Brain microvascular endothelial cell (primary cell): ENCODE results near the gene ACSF3.

Experiments
- DNase-seq: peaks from one replicate; pipeline ENCODE4 v3.0.0-alpha.2; 2020
- H3K27ac ChIP-seq: fragments of 250-450 bp; sonication (Bioruptor Pico); 2 replicates; pipeline ENCODE4 v1.5.1; 2020; ENCODE audit warnings: mild to moderate bottlenecking, moderate library complexity
- H3K27me3 ChIP-seq: fragments of 250-450 bp; sonication (Bioruptor Pico); replicated peaks from 2 replicates; pipeline ENCODE4 v1.5.1; 2020; ENCODE audit warnings: mild to moderate bottlenecking
- H3K36me3 ChIP-seq: fragments of 250-450 bp; sonication (Bioruptor Pico); replicated peaks from 2 replicates; pipeline ENCODE4 v1.5.1; 2020; ENCODE audit warnings: mild to moderate bottlenecking
- H3K4me3 ChIP-seq: 2 replicates; pipeline ENCODE4 v1.5.1; 2011; ENCODE audit warnings: low read depth, mild to moderate bottlenecking, control low read depth, low read length, moderate library complexity
- CTCF ChIP-seq: IDR thresholded peaks from 2 replicates; pipeline ENCODE4 v1.5.1; 2011; ENCODE audit warnings: low read depth, mild to moderate bottlenecking, moderate library complexity, low read length, control low read depth, inconsistent platforms; ENCODE audit errors: missing control alignments
- in situ Hi-C: cut with HindIII; loops from 2 replicates; pipeline ENCODE4 v1.10.0; 2017; ENCODE audit warnings: low sequenced_read_pairs, low pct_ligation_motif_present

Gene ACSF3

GRCh38 chr16:89050868-89051311, 42.8 kb upstream of the ACSF3 start:
- Histone ChIP-seq H3K4me3 (no peak overlapping the region), H3K27me3 (peaks cover 22% of the 10 kb centered on the region), H3K27ac (no peak overlapping the region), H3K36me3 (no peaks in the 10 kb centered on the region)
- in situ Hi-C loops, result no loop called here
- DNase-seq, result no peak
- TF ChIP-seq CTCF, result no peak

GRCh38 chr16:89051521-89052166, 42.0 kb upstream of the ACSF3 start:
- DNase-seq, result no peak

GRCh38 chr16:89052191-89052889, 41.3 kb upstream of the ACSF3 start:
- Histone ChIP-seq H3K27ac (no peak overlapping the region), H3K36me3 (no peaks in the 10 kb centered on the region), H3K27me3 (peaks cover 22% of the 10 kb centered on the region), H3K4me3 (no peak overlapping the region)
- no peak for DNase-seq
- in situ Hi-C loops, result no loop called here
- no peak for TF ChIP-seq CTCF

More at GRCh38 chr16:89051521-89052166, 42.0 kb upstream of the ACSF3 start:
- Histone ChIP-seq H3K27ac (no peak overlapping the region), H3K27me3 (peaks cover 22% of the 10 kb centered on the region), H3K4me3 (no peak overlapping the region), H3K36me3 (no peaks in the 10 kb centered on the region)
- TF ChIP-seq CTCF, result no peak
- in situ Hi-C loops, result no loop called here

- no peak for TF ChIP-seq CTCF
- Histone ChIP-seq H3K36me3 (no peaks in the 10 kb centered on the region), H3K27ac (no peak overlapping the region), H3K4me3 (no peak overlapping the region), H3K27me3 (peaks cover 22% of the 10 kb centered on the region)
- in situ Hi-C loops, result no loop called here
- no peak for DNase-seq
Measured at GRCh38 chr16:89052890-89053724, 40.5 kb upstream of the ACSF3 start.

- DNase-seq, result no peak
- Histone ChIP-seq H3K27ac (no peak overlapping the region), H3K36me3 (no peaks in the 10 kb centered on the region), H3K4me3 (no peak overlapping the region), H3K27me3 (peaks cover 16% of the 10 kb centered on the region)
- no peak for TF ChIP-seq CTCF
- in situ Hi-C loops, result no loop called here
Measured at GRCh38 chr16:89053725-89054029, 40.0 kb upstream of the ACSF3 start.
